ENCODE data around the gene LTBP1. TPM values are rescaled to one million over a fixed set of nuclear protein-coding genes. Genes with fewer than 3 reads are reported as not detected.

LTBP1 gene
- total and polyA plus RNA-seq, 10 of the 15 experiments (the other 5 are each of a cell fraction or from before 2014, with no cell fraction given): 0.01 to 0.28 (median 0.12) TPM; not detected in 2

DNA sequence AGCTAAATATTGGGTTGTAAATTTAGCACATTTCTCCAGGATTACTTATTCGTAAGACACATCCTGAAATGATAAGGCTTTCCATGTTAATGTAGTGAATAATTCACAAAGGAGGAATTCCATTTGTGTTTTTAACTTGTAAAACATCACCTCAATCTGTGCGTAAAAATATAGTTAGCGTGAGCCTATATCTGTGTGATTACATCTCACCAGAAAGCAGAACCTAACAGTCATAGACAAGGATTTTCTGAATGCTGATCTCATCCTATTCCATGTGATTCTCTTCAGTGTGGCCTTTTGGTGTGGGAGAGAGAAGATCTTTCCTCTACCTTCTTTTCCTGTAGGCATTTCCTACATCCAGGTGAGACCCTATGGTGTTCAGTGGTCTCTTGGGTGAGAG lies 266.5 kb downstream of the LTBP1 start:
- H3K4me3 ChIP-seq: no peak overlapping the region
- RAD21 ChIA-PET (ENCODE audit: unreplicated experiment): no interaction called here
- BruUV-seq (replicated peaks): no TSS peak
- peaks cover 0 to 2% of the 10 kb centered on the region in 2 experiments; a peak in 3 of 4 replicates for H3K27me3 ChIP-seq (replicated peaks in 1 of 2; ENCODE audit: control insufficient read depth in 2 of 2, insufficient read depth in 2 of 2, low read length in 1 of 2)
- SMC1A ChIA-PET (ENCODE audit: uncharacterized antibody, unreplicated experiment): no interaction called here
- no peak for ATAC-seq
- no peak for DNase-seq (ENCODE audit: low read depth, low spot score)
- H3K4me2 ChIP-seq (ENCODE audit: control insufficient read depth, insufficient read depth): no peak overlapping the region
- no peak for TF ChIP-seq RAD51 (IDR thresholded peaks at IDR 0.05)
- no peak for TF ChIP-seq NFYA (IDR thresholded peaks at IDR 0.05; ENCODE audit: borderline replicate concordance, low read depth, low read length)
- TF ChIP-seq, protein P1, sequence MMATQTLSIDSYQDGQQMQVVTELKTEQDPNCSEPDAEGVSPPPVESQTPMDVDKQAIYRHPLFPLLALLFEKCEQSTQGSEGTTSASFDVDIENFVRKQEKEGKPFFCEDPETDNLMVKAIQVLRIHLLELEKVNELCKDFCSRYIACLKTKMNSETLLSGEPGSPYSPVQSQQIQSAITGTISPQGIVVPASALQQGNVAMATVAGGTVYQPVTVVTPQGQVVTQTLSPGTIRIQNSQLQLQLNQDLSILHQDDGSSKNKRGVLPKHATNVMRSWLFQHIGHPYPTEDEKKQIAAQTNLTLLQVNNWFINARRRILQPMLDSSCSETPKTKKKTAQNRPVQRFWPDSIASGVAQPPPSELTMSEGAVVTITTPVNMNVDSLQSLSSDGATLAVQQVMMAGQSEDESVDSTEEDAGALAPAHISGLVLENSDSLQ (IDR thresholded peaks at IDR 0.05): no peak
- no peak for TF ChIP-seq CTCF (IDR thresholded peaks at IDR 0.05 in 2 of 3, conservative IDR thresholded peaks at IDR 0.05 in 1 of 3; ENCODE audit: control insufficient read depth in 2 of 3, extremely low read depth in 1 of 3, insufficient read depth in 1 of 3, low read depth in 3 of 3, low read length in 3 of 3)
- no peak for TF ChIP-seq MEF2B (IDR thresholded peaks at IDR 0.05; ENCODE audit: partially characterized antibody, poor library complexity, severe bottlenecking)
- TF ChIP-seq CBFB (IDR thresholded peaks at IDR 0.05; ENCODE audit: low read depth): no peak
- TF ChIP-seq, protein P2, sequence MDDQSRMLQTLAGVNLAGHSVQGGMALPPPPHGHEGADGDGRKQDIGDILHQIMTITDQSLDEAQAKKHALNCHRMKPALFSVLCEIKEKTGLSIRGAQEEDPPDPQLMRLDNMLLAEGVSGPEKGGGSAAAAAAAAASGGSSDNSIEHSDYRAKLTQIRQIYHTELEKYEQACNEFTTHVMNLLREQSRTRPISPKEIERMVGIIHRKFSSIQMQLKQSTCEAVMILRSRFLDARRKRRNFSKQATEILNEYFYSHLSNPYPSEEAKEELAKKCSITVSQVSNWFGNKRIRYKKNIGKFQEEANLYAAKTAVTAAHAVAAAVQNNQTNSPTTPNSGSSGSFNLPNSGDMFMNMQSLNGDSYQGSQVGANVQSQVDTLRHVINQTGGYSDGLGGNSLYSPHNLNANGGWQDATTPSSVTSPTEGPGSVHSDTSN (IDR thresholded peaks at IDR 0.05; ENCODE audit: insufficient replicate concordance, low read depth, low read length): no peak
- no peak for TF ChIP-seq KAT2A (conservative IDR thresholded peaks at IDR 0.05; ENCODE audit: control insufficient read depth, low read depth, low read length)
- no peak for TF ChIP-seq BACH1 (IDR thresholded peaks at IDR 0.05; ENCODE audit: borderline replicate concordance)
- no peak for TF ChIP-seq BRCA1 (IDR thresholded peaks at IDR 0.05; ENCODE audit: low read depth, low read length)
- TF ChIP-seq EED (IDR thresholded peaks at IDR 0.05; ENCODE audit: low read depth): no peak
- TF ChIP-seq, protein P3, sequence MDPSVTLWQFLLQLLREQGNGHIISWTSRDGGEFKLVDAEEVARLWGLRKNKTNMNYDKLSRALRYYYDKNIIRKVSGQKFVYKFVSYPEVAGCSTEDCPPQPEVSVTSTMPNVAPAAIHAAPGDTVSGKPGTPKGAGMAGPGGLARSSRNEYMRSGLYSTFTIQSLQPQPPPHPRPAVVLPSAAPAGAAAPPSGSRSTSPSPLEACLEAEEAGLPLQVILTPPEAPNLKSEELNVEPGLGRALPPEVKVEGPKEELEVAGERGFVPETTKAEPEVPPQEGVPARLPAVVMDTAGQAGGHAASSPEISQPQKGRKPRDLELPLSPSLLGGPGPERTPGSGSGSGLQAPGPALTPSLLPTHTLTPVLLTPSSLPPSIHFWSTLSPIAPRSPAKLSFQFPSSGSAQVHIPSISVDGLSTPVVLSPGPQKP (IDR thresholded peaks at IDR 0.05; ENCODE audit: low read depth, low read length): no peak
- no peak for TF ChIP-seq JUNB (IDR thresholded peaks at IDR 0.05)
- no peak for TF ChIP-seq SRF (IDR thresholded peaks at IDR 0.05; ENCODE audit: low read depth in 2 of 2, low read length in 2 of 2)
- TF ChIP-seq SPI1 (IDR thresholded peaks at IDR 0.05; ENCODE audit: borderline replicate concordance, insufficient read depth, low read depth, low read length): no peak
- TF ChIP-seq CHD2 (IDR thresholded peaks at IDR 0.05; ENCODE audit: borderline replicate concordance, low read depth, low read length): no peak
- TF ChIP-seq SIX5 (IDR thresholded peaks at IDR 0.05; ENCODE audit: low read depth, low read length, severe bottlenecking): no peak
- no peaks in the 10 kb centered on the region for H3K9me3 ChIP-seq (replicated peaks; ENCODE audit: control insufficient read depth, insufficient read depth, low read length)
- no peaks in the 10 kb centered on the region for H3K79me2 ChIP-seq (ENCODE audit: control insufficient read depth, insufficient read depth, low read length)
- CTCF ChIA-PET: no interaction called here
- intact Hi-C loops (cut with micrococcal nuclease; ENCODE audit: unreplicated experiment) (no loop called here), in situ Hi-C loops (cut with MboI) (no loop called here)
- no peak for FAIRE-seq
- POLR2A ChIA-PET: no interaction called here
- no peak overlapping the region for H3K27ac ChIP-seq (ENCODE audit: control insufficient read depth, insufficient read depth)
- no peak overlapping the region for H2AFZ ChIP-seq (ENCODE audit: control insufficient read depth, low read depth, low read length)
- no peaks in the 10 kb centered on the region for H3K36me3 ChIP-seq (ENCODE audit: control insufficient read depth in 2 of 2, insufficient read depth in 2 of 2, low read length in 1 of 2)
- 94% methylated on average over 3 of the region's 3 CpGs for WGBS (ENCODE audit: insufficient coverage, insufficient replicate concordance, low lambda C conversion rate, missing lambda C conversion rate)
- H4K20me1 ChIP-seq (ENCODE audit: control insufficient read depth, insufficient read depth): no peaks in the 10 kb centered on the region
- H3K9ac ChIP-seq (ENCODE audit: control insufficient read depth, insufficient read depth, low read length): no peak overlapping the region
- H3K4me1 ChIP-seq (ENCODE audit: control insufficient read depth, insufficient read depth, low read length): no peaks in the 10 kb centered on the region

Measured in GM12878 (cell line).